Omental fat pad (tissue), 4 donors: ENCODE results near the gene CCL19. TPM values are rescaled to one million over a fixed set of nuclear protein-coding genes. Genes with fewer than 3 reads are reported as not detected.

Source experiments
- ATAC-seq: fragments of 150-250 bp; one replicate; pipeline ENCODE4 v1.9.1; 2016; ENCODE audit warnings: mild to moderate bottlenecking, moderate library complexity; ENCODE audit not compliant: low FRiP score
- DNase-seq: peaks from one replicate; pipeline ENCODE4 v3.0.0-alpha.2; 2019; ENCODE audit warnings: low spot score
- CTCF ChIP-seq, 3 donors: fragments of 450-650 bp; IDR thresholded peaks; one replicate each; pipeline ENCODE4 v1.5.1; 2016 to 2017; ENCODE audit warnings: antibody characterized with exemption in 3 of 3, mild to moderate bottlenecking in 3 of 3, moderate library complexity in 2 of 3
- total RNA-seq, 4 donors: library from RNA; depleted of rRNA; stranded (reverse); fragments of >200 nt; gene quantifications; one replicate each; pipeline ENCODE4 v1.1.0, GENCODE V29; 2016

The CCL19 gene
- total RNA-seq, 4 donors from 2014 or later: not detected

DNA sequence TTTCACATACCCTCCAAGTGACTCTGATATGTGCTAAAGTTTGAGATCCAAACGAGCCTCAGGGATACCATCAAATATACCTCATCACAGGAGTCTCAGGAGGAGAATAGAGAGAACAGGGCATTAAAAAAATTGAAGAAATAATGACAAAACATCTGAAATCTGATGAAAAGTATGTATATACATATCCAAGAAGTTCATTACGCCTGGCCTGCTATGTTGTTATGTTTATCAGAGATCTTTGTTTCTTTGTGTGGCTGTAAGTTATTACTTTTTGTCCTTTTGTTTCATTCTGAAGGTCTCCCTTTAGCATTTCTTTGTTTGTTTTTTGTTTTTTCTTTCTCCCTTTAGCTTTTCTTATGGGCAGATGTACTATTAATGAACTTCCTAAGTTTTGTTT lies 2.5 kb upstream of the CCL19 start:
- no peak for TF ChIP-seq CTCF (IDR thresholded peaks at IDR 0.05)
- DNase-seq (no peak), ATAC-seq (no peak)

GRCh38 chr9:34691936-34692315 lies 850 bp upstream of the CCL19 start:
- TF ChIP-seq CTCF (IDR thresholded peaks at IDR 0.05): no peak

DNA sequence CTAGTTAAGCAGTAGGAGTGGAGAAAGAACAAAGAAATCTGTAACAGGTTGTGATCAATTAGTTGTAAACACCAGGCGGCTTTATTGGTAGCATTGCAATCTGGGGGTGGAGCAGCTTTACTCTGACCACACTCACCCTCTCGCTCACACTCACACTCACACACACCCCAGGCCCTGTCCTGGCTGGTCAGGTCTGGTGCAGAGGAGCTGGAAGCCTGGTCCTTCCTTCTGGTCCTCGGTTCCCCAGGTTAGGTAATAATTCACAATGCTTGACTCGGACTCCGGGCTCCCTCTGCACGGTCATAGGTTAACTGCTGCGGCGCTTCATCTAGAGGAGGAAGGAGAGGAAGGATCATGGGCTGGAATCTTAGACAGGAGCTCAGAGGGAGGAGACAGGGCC lies 1.6 kb downstream of the CCL19 start:
- no peak for TF ChIP-seq CTCF (IDR thresholded peaks at IDR 0.05)
- no peak for ATAC-seq

More at GRCh38 chr9:34691936-34692315, 850 bp upstream of the CCL19 start:
- DNase-seq (no peak), ATAC-seq (no peak)

GRCh38 chr9:34689116-34689470 lies 2.0 kb downstream of the CCL19 start:
- ATAC-seq (no peak), DNase-seq (no peak)
- no peak for TF ChIP-seq CTCF (IDR thresholded peaks at IDR 0.05)

More for the DNA sequence above, 1.6 kb downstream of the CCL19 start:
- no peak for DNase-seq

DNA sequence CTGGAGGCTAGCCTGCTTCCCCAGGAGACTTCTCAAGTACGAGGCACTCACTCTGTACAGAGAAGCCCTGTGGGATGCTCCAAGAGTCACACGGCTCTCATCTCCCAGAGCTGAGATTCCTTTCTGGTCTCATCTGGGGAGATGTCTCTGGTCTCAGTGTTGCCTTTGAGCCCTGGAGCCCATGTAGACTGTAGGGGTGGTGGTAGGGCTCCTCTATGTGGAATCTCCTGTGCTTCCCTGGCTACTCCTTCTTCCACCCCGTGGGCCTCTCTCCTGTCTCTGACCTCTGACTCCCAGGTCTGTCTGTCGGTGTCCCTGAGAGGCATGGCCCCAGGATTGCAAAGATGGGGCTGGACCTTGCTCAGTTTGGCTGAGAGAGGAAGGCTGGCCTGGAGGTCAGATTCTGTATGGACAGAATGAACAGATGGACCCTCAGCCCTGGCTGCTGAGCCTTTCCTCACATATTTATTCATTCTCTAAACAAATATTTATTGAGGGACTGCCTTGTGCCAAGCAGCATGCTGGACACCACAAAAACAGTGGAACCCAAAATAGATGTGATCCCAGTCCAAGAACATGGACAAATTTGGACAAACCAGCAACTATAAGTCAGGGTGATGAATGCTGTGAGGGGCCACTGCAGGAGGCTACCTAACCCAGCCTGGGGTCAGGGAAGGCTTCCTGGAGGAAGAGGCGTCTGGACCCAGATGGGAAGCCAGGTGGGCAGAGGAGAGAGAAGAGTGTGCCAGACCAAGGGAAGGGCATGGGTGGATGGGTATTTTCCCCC lies 2.6 kb downstream of the CCL19 start:
- ATAC-seq (no peak), DNase-seq (no peak)
- no peak for TF ChIP-seq CTCF (IDR thresholded peaks at IDR 0.05)

- ATAC-seq: no peak
These were observed 3.6 kb downstream of the CCL19 start for GRCh38 chr9:34687276-34688030.

More at GRCh38 chr9:34687276-34688030, 3.6 kb downstream of the CCL19 start:
- DNase-seq: no peak
- TF ChIP-seq CTCF (IDR thresholded peaks at IDR 0.05): no peak
